Measurements from ENCODE around the gene IGLL5.

The IGLL5 gene

GRCh38 chr22:22851969-22852368 is 35.6 kb upstream of the IGLL5 start:
- no peak overlapping the region for H3K4me3 ChIP-seq (ENCODE audit: low read length)
- peaks cover 65% of the 10 kb centered on the region for H3K27me3 ChIP-seq (replicated peaks; ENCODE audit: control insufficient read depth, insufficient read depth, low read length)
- DNase-seq (ENCODE audit: low read depth): no peak
- H3K9ac ChIP-seq (ENCODE audit: low read length): no peak overlapping the region
- H3K4me1 ChIP-seq (ENCODE audit: control insufficient read depth, insufficient read depth, low read length): no peaks in the 10 kb centered on the region
- no peaks in the 10 kb centered on the region for H3K36me3 ChIP-seq (ENCODE audit: control insufficient read depth, insufficient read depth, low read length, severe bottlenecking)
- H3K9me3 ChIP-seq (ENCODE audit: control insufficient read depth, low read length): peaks cover 4% of the 10 kb centered on the region

GRCh38 chr22:22853713-22854112 is 33.9 kb upstream of the IGLL5 start:
- no peaks in the 10 kb centered on the region for H3K36me3 ChIP-seq (ENCODE audit: control insufficient read depth, insufficient read depth, low read length, severe bottlenecking)
- no peak for DNase-seq (ENCODE audit: low read depth)
- no peak overlapping the region for H3K4me3 ChIP-seq (ENCODE audit: low read length)
- H3K27me3 ChIP-seq (replicated peaks; ENCODE audit: control insufficient read depth, insufficient read depth, low read length): peaks cover 70% of the 10 kb centered on the region
- no peaks in the 10 kb centered on the region for H3K9me3 ChIP-seq (ENCODE audit: control insufficient read depth, low read length)
- H3K4me1 ChIP-seq (ENCODE audit: control insufficient read depth, insufficient read depth, low read length): no peaks in the 10 kb centered on the region
- no peak overlapping the region for H3K9ac ChIP-seq (ENCODE audit: low read length)

- H3K27me3 ChIP-seq (replicated peaks; ENCODE audit: control insufficient read depth, insufficient read depth, low read length): peaks cover 74% of the 10 kb centered on the region
- DNase-seq (ENCODE audit: low read depth): no peak
These were observed 33.1 kb upstream of the IGLL5 start for GRCh38 chr22:22854466-22854865.

GRCh38 chr22:22855085-22855484 is 32.5 kb upstream of the IGLL5 start:
- no peak for DNase-seq (ENCODE audit: low read depth)
- Histone ChIP-seq H3K27me3 (replicated peaks; ENCODE audit: control insufficient read depth, insufficient read depth, low read length) (peaks cover 80% of the 10 kb centered on the region), H3K9ac (ENCODE audit: low read length) (no peak overlapping the region), H3K36me3 (ENCODE audit: control insufficient read depth, insufficient read depth, low read length, severe bottlenecking) (no peaks in the 10 kb centered on the region), H3K4me3 (ENCODE audit: low read length) (no peak overlapping the region), H3K4me1 (ENCODE audit: control insufficient read depth, insufficient read depth, low read length) (no peaks in the 10 kb centered on the region), H3K9me3 (ENCODE audit: control insufficient read depth, low read length) (no peaks in the 10 kb centered on the region)

More at GRCh38 chr22:22854466-22854865, 33.1 kb upstream of the IGLL5 start:
- H3K4me3 ChIP-seq (ENCODE audit: low read length): no peak overlapping the region
- no peaks in the 10 kb centered on the region for H3K4me1 ChIP-seq (ENCODE audit: control insufficient read depth, insufficient read depth, low read length)
- H3K9me3 ChIP-seq (ENCODE audit: control insufficient read depth, low read length): no peaks in the 10 kb centered on the region
- no peak overlapping the region for H3K9ac ChIP-seq (ENCODE audit: low read length)
- H3K36me3 ChIP-seq (ENCODE audit: control insufficient read depth, insufficient read depth, low read length, severe bottlenecking): no peaks in the 10 kb centered on the region

- Histone ChIP-seq H3K4me1 (ENCODE audit: control insufficient read depth, insufficient read depth, low read length) (no peaks in the 10 kb centered on the region), H3K9ac (ENCODE audit: low read length) (no peak overlapping the region), H3K36me3 (ENCODE audit: control insufficient read depth, insufficient read depth, low read length, severe bottlenecking) (no peaks in the 10 kb centered on the region), H3K27me3 (replicated peaks; ENCODE audit: control insufficient read depth, insufficient read depth, low read length) (peaks cover 73% of the 10 kb centered on the region), H3K4me3 (ENCODE audit: low read length) (no peak overlapping the region), H3K9me3 (ENCODE audit: control insufficient read depth, low read length) (no peaks in the 10 kb centered on the region)
- DNase-seq (ENCODE audit: low read depth): peak; percentile 8
These were observed 31.9 kb upstream of the IGLL5 start for GRCh38 chr22:22855617-22856308.

GRCh38 chr22:22856364-22856763 is 31.3 kb upstream of the IGLL5 start:
- Histone ChIP-seq H3K27me3 (replicated peaks; ENCODE audit: control insufficient read depth, insufficient read depth, low read length) (peaks cover 67% of the 10 kb centered on the region), H3K4me3 (ENCODE audit: low read length) (no peak overlapping the region), H3K36me3 (ENCODE audit: control insufficient read depth, insufficient read depth, low read length, severe bottlenecking) (no peaks in the 10 kb centered on the region), H3K4me1 (ENCODE audit: control insufficient read depth, insufficient read depth, low read length) (no peaks in the 10 kb centered on the region), H3K9ac (ENCODE audit: low read length) (no peak overlapping the region), H3K9me3 (ENCODE audit: control insufficient read depth, low read length) (no peaks in the 10 kb centered on the region)
- DNase-seq (ENCODE audit: low read depth): no peak

- H3K9me3 ChIP-seq (ENCODE audit: control insufficient read depth, low read length): no peaks in the 10 kb centered on the region
- H3K4me1 ChIP-seq (ENCODE audit: control insufficient read depth, insufficient read depth, low read length): no peaks in the 10 kb centered on the region
- DNase-seq (ENCODE audit: low read depth): no peak
- no peak overlapping the region for H3K4me3 ChIP-seq (ENCODE audit: low read length)
- H3K27me3 ChIP-seq (replicated peaks; ENCODE audit: control insufficient read depth, insufficient read depth, low read length): peaks cover 61% of the 10 kb centered on the region
- no peak overlapping the region for H3K9ac ChIP-seq (ENCODE audit: low read length)
- H3K36me3 ChIP-seq (ENCODE audit: control insufficient read depth, insufficient read depth, low read length, severe bottlenecking): no peaks in the 10 kb centered on the region
These were observed 30.6 kb upstream of the IGLL5 start for GRCh38 chr22:22856885-22857606.

GRCh38 chr22:22857607-22858558 is 29.7 kb upstream of the IGLL5 start:
- no peaks in the 10 kb centered on the region for H3K36me3 ChIP-seq (ENCODE audit: control insufficient read depth, insufficient read depth, low read length, severe bottlenecking)
- H3K4me1 ChIP-seq (ENCODE audit: control insufficient read depth, insufficient read depth, low read length): no peaks in the 10 kb centered on the region
- peaks cover 53% of the 10 kb centered on the region for H3K27me3 ChIP-seq (replicated peaks; ENCODE audit: control insufficient read depth, insufficient read depth, low read length)
- no peak overlapping the region for H3K4me3 ChIP-seq (ENCODE audit: low read length)
- H3K9me3 ChIP-seq (ENCODE audit: control insufficient read depth, low read length): no peaks in the 10 kb centered on the region
- no peak overlapping the region for H3K9ac ChIP-seq (ENCODE audit: low read length)
- no peak for DNase-seq (ENCODE audit: low read depth)

GRCh38 chr22:22858559-22858937 is 29.1 kb upstream of the IGLL5 start:
- H3K36me3 ChIP-seq (ENCODE audit: control insufficient read depth, insufficient read depth, low read length, severe bottlenecking): no peaks in the 10 kb centered on the region
- no peak overlapping the region for H3K9ac ChIP-seq (ENCODE audit: low read length)
- peaks cover 46% of the 10 kb centered on the region for H3K27me3 ChIP-seq (replicated peaks; ENCODE audit: control insufficient read depth, insufficient read depth, low read length)
- no peaks in the 10 kb centered on the region for H3K4me1 ChIP-seq (ENCODE audit: control insufficient read depth, insufficient read depth, low read length)
- no peak for DNase-seq (ENCODE audit: low read depth)
- no peaks in the 10 kb centered on the region for H3K9me3 ChIP-seq (ENCODE audit: control insufficient read depth, low read length)
- no peak overlapping the region for H3K4me3 ChIP-seq (ENCODE audit: low read length)

- H3K4me1 ChIP-seq (ENCODE audit: control insufficient read depth, insufficient read depth, low read length): peaks cover 9% of the 10 kb centered on the region
These were observed 24.6 kb upstream of the IGLL5 start for GRCh38 chr22:22863001-22863400.

More at GRCh38 chr22:22863001-22863400, 24.6 kb upstream of the IGLL5 start:
- Histone ChIP-seq H3K27me3 (replicated peaks; ENCODE audit: control insufficient read depth, insufficient read depth, low read length) (peaks cover 26% of the 10 kb centered on the region), H3K9ac (ENCODE audit: low read length) (no peak overlapping the region), H3K36me3 (ENCODE audit: control insufficient read depth, insufficient read depth, low read length, severe bottlenecking) (no peaks in the 10 kb centered on the region), H3K4me3 (ENCODE audit: low read length) (no peak overlapping the region), H3K9me3 (ENCODE audit: control insufficient read depth, low read length) (no peaks in the 10 kb centered on the region)
- no peak for DNase-seq (ENCODE audit: low read depth)
